ENCODE results near the gene NPAS3.

NPAS3 gene

GRCh38 chr14:33191855-33192254 is 253.2 kb downstream of the NPAS3 start:
- Histone ChIP-seq H3K4me1 (ENCODE audit: low read depth, poor library complexity, severe bottlenecking) (no peaks in the 10 kb centered on the region), H4K20me1 (ENCODE audit: insufficient read depth) (no peaks in the 10 kb centered on the region), H2AFZ (ENCODE audit: low read depth) (no peak overlapping the region), H3K36me3 (ENCODE audit: insufficient read depth) (no peaks in the 10 kb centered on the region), H3K27me3 (ENCODE audit: insufficient read depth, low read depth) (no peaks in the 10 kb centered on the region), H3K4me3 (IDR thresholded peaks at IDR 0.05; ENCODE audit: insufficient read depth, low read depth, low read length) (no peak overlapping the region), H3K9ac (no peak overlapping the region), H3K4me2 (no peak overlapping the region), H3K79me2 (ENCODE audit: insufficient read depth, low read depth) (no peaks in the 10 kb centered on the region), H3K27ac (no peak overlapping the region)
- no peak for TF ChIP-seq CTCF (conservative IDR thresholded peaks at IDR 0.05; ENCODE audit: low read depth, low read length)

- Histone ChIP-seq H3K4me2 (no peak overlapping the region), H3K27me3 (ENCODE audit: insufficient read depth, low read depth) (no peaks in the 10 kb centered on the region), H2AFZ (ENCODE audit: low read depth) (no peak overlapping the region), H4K20me1 (ENCODE audit: insufficient read depth) (no peaks in the 10 kb centered on the region), H3K4me1 (ENCODE audit: low read depth, poor library complexity, severe bottlenecking) (no peaks in the 10 kb centered on the region), H3K9ac (no peak overlapping the region), H3K27ac (no peak overlapping the region), H3K79me2 (ENCODE audit: insufficient read depth, low read depth) (no peaks in the 10 kb centered on the region), H3K4me3 (IDR thresholded peaks at IDR 0.05; ENCODE audit: insufficient read depth, low read depth, low read length) (no peak overlapping the region), H3K36me3 (ENCODE audit: insufficient read depth) (no peaks in the 10 kb centered on the region)
- TF ChIP-seq CTCF (conservative IDR thresholded peaks at IDR 0.05; ENCODE audit: low read depth, low read length): no peak
Observed at GRCh38 chr14:33194551-33194950, 255.9 kb downstream of the NPAS3 start.

- Histone ChIP-seq H3K9ac (no peak overlapping the region), H3K4me1 (ENCODE audit: low read depth, poor library complexity, severe bottlenecking) (no peaks in the 10 kb centered on the region), H3K4me3 (IDR thresholded peaks at IDR 0.05; ENCODE audit: insufficient read depth, low read depth, low read length) (no peak overlapping the region), H3K4me2 (no peak overlapping the region), H4K20me1 (ENCODE audit: insufficient read depth) (no peaks in the 10 kb centered on the region), H3K27me3 (ENCODE audit: insufficient read depth, low read depth) (no peaks in the 10 kb centered on the region), H3K36me3 (ENCODE audit: insufficient read depth) (no peaks in the 10 kb centered on the region), H3K79me2 (ENCODE audit: insufficient read depth, low read depth) (no peaks in the 10 kb centered on the region), H3K27ac (no peak overlapping the region), H2AFZ (ENCODE audit: low read depth) (no peak overlapping the region)
- no peak for TF ChIP-seq CTCF (conservative IDR thresholded peaks at IDR 0.05; ENCODE audit: low read depth, low read length)
Observed at GRCh38 chr14:33198684-33199083, 260.0 kb downstream of the NPAS3 start.

- H3K27me3 ChIP-seq (ENCODE audit: insufficient read depth, low read depth): no peaks in the 10 kb centered on the region
- H3K4me2 ChIP-seq: no peak overlapping the region
- no peaks in the 10 kb centered on the region for H4K20me1 ChIP-seq (ENCODE audit: insufficient read depth)
- no peaks in the 10 kb centered on the region for H3K79me2 ChIP-seq (ENCODE audit: insufficient read depth, low read depth)
- H3K4me3 ChIP-seq (IDR thresholded peaks at IDR 0.05; ENCODE audit: insufficient read depth, low read depth, low read length): no peak overlapping the region
- no peak overlapping the region for H2AFZ ChIP-seq (ENCODE audit: low read depth)
- TF ChIP-seq CTCF (conservative IDR thresholded peaks at IDR 0.05; ENCODE audit: low read depth, low read length): no peak
- H3K36me3 ChIP-seq (ENCODE audit: insufficient read depth): no peaks in the 10 kb centered on the region
- no peak overlapping the region for H3K27ac ChIP-seq
- no peaks in the 10 kb centered on the region for H3K4me1 ChIP-seq (ENCODE audit: low read depth, poor library complexity, severe bottlenecking)
- no peak overlapping the region for H3K9ac ChIP-seq
Observed at GRCh38 chr14:33201116-33201515, 262.4 kb downstream of the NPAS3 start.

- no peak overlapping the region for H3K4me2 ChIP-seq
- no peaks in the 10 kb centered on the region for H3K36me3 ChIP-seq (ENCODE audit: insufficient read depth)
- no peak for TF ChIP-seq CTCF (conservative IDR thresholded peaks at IDR 0.05; ENCODE audit: low read depth, low read length)
- H3K4me1 ChIP-seq (ENCODE audit: low read depth, poor library complexity, severe bottlenecking): no peaks in the 10 kb centered on the region
- H4K20me1 ChIP-seq (ENCODE audit: insufficient read depth): no peaks in the 10 kb centered on the region
- H2AFZ ChIP-seq (ENCODE audit: low read depth): no peak overlapping the region
- H3K27me3 ChIP-seq (ENCODE audit: insufficient read depth, low read depth): no peaks in the 10 kb centered on the region
- H3K9ac ChIP-seq: no peak overlapping the region
- no peaks in the 10 kb centered on the region for H3K79me2 ChIP-seq (ENCODE audit: insufficient read depth, low read depth)
- no peak overlapping the region for H3K27ac ChIP-seq
- no peak overlapping the region for H3K4me3 ChIP-seq (IDR thresholded peaks at IDR 0.05; ENCODE audit: insufficient read depth, low read depth, low read length)
Observed at GRCh38 chr14:33206981-33207380, 268.3 kb downstream of the NPAS3 start.
